Activated T-helper 17 cell treated with anti-CD3 and anti-CD28 coated beads, Interleukin-2, amount 50 U/mL, for 72 hours (primary cell): ENCODE results near the gene DSCAM. TPM values are rescaled to one million over a fixed set of nuclear protein-coding genes. Genes with fewer than 3 reads are reported as not detected.
"Not testable (repeated sequence)": the region's sequence is repeated elsewhere in the genome, so short reads cannot be mapped to it uniquely, and the experiment has no call there.

Source experiments
- ATAC-seq: fragments of 150-1000 bp; cut with Tn5 transposase; replicated peaks from 2 replicates; pipeline ENCODE4 v1.10.0; 2021; ENCODE audit warnings: mild to moderate bottlenecking, moderate library complexity
- H3K27ac Mint-ChIP-seq: one replicate; pipeline ENCODE4 v1.8.0; 2022; ENCODE audit warnings: mixed read lengths
- H3K27me3 Mint-ChIP-seq: one replicate; pipeline ENCODE4 v1.8.0; 2022; ENCODE audit warnings: mixed read lengths
- H3K36me3 Mint-ChIP-seq: one replicate; pipeline ENCODE4 v1.8.0; 2022; ENCODE audit warnings: low read depth, mild to moderate bottlenecking, mixed read lengths
- H3K4me1 Mint-ChIP-seq: one replicate; pipeline ENCODE4 v1.8.0; 2022; ENCODE audit warnings: mixed read lengths
- H3K4me3 Mint-ChIP-seq: one replicate; pipeline ENCODE4 v1.8.0; 2022; ENCODE audit warnings: mild to moderate bottlenecking, mixed read lengths
- H3K9me3 Mint-ChIP-seq: one replicate; pipeline ENCODE4 v1.8.0; 2022; ENCODE audit warnings: mixed read lengths
- total RNA-seq, 2 donors: library from RNA; stranded (reverse); gene quantifications; one replicate each; pipeline ENCODE4 v1.2.3, GENCODE V29; 2022

Gene DSCAM
- not detected for total RNA-seq

- Mint-ChIP-seq H3K27me3 (peaks cover 43% of the 10 kb centered on the region), H3K4me1 (no peaks in the 10 kb centered on the region), H3K9me3 (no peaks in the 10 kb centered on the region), H3K4me3 (no peak within 1 kb of the TSS), H3K36me3 (no peaks in the 10 kb centered on the region), H3K27ac (no peak within 1 kb of the TSS)
- ATAC-seq = no peak
These were observed at the start of gene DSCAM for GRCh38 chr21:40846587-40847411. Gene DSCAM, minus strand, starts transcription at chr21:40847158. Its CDS starts 497 bp downstream, at chr21:40846661.

- ATAC-seq, H3K27me3 Mint-ChIP-seq, H3K4me1 Mint-ChIP-seq, H3K36me3 Mint-ChIP-seq, H3K9me3 Mint-ChIP-seq, H3K4me3 Mint-ChIP-seq, H3K27ac Mint-ChIP-seq: not testable (repeated sequence)
These were observed 48.7 kb upstream of the DSCAM start for GRCh38 chr21:40895697-40896096.

- Mint-ChIP-seq H3K4me1 (no peaks in the 10 kb centered on the region), H3K27ac (no peak overlapping the region), H3K9me3 (peaks cover 3% of the 10 kb centered on the region), H3K36me3 (no peaks in the 10 kb centered on the region), H3K27me3 (peaks cover 4% of the 10 kb centered on the region), H3K4me3 (no peak overlapping the region)
- no peak for ATAC-seq
These were observed 40.0 kb upstream of the DSCAM start for GRCh38 chr21:40886931-40887330.

GRCh38 chr21:40886006-40886405 is 39.0 kb upstream of the DSCAM start:
- no peak overlapping the region for H3K4me3 Mint-ChIP-seq
- H3K27ac Mint-ChIP-seq = no peak overlapping the region
- ATAC-seq = no peak
- H3K4me1 Mint-ChIP-seq = no peaks in the 10 kb centered on the region
- H3K36me3 Mint-ChIP-seq = no peaks in the 10 kb centered on the region
- peaks cover 4% of the 10 kb centered on the region for H3K27me3 Mint-ChIP-seq
- H3K9me3 Mint-ChIP-seq = peaks cover 3% of the 10 kb centered on the region

GRCh38 chr21:40882192-40882915 is 35.4 kb upstream of the DSCAM start:
- Mint-ChIP-seq H3K4me1 (no peaks in the 10 kb centered on the region), H3K4me3 (no peak overlapping the region), H3K9me3 (peaks cover 3% of the 10 kb centered on the region), H3K27me3 (peaks cover 4% of the 10 kb centered on the region), H3K36me3 (no peaks in the 10 kb centered on the region), H3K27ac (no peak overlapping the region)
- ATAC-seq = no peak

- ATAC-seq = no peak
- H3K9me3 Mint-ChIP-seq = peaks cover 3% of the 10 kb centered on the region
- H3K36me3 Mint-ChIP-seq = no peaks in the 10 kb centered on the region
- H3K27ac Mint-ChIP-seq = no peak overlapping the region
- no peak overlapping the region for H3K4me3 Mint-ChIP-seq
- peaks cover 4% of the 10 kb centered on the region for H3K27me3 Mint-ChIP-seq
- H3K4me1 Mint-ChIP-seq = no peaks in the 10 kb centered on the region
These were observed 34.8 kb upstream of the DSCAM start for GRCh38 chr21:40881767-40882166.

- H3K27ac Mint-ChIP-seq = no peak overlapping the region
- no peaks in the 10 kb centered on the region for H3K27me3 Mint-ChIP-seq
- no peaks in the 10 kb centered on the region for H3K36me3 Mint-ChIP-seq
- no peak for ATAC-seq
- peaks cover 17% of the 10 kb centered on the region for H3K9me3 Mint-ChIP-seq
- H3K4me1 Mint-ChIP-seq = no peaks in the 10 kb centered on the region
- no peak overlapping the region for H3K4me3 Mint-ChIP-seq
These were observed 24.1 kb upstream of the DSCAM start for GRCh38 chr21:40871099-40871498.

GRCh38 chr21:40863839-40864238 is 16.9 kb upstream of the DSCAM start:
- ATAC-seq = no peak
- Mint-ChIP-seq H3K36me3 (no peaks in the 10 kb centered on the region), H3K27ac (no peak overlapping the region), H3K4me1 (no peaks in the 10 kb centered on the region), H3K9me3 (peaks cover 14% of the 10 kb centered on the region), H3K27me3 (peaks cover 9% of the 10 kb centered on the region), H3K4me3 (no peak overlapping the region)

- Mint-ChIP-seq H3K4me3 (no peak overlapping the region), H3K27me3 (peaks cover 11% of the 10 kb centered on the region), H3K27ac (no peak overlapping the region), H3K36me3 (no peaks in the 10 kb centered on the region), H3K4me1 (no peaks in the 10 kb centered on the region), H3K9me3 (peaks cover 13% of the 10 kb centered on the region)
- no peak for ATAC-seq
These were observed 11.6 kb upstream of the DSCAM start for GRCh38 chr21:40858517-40858916.

- H3K4me3 Mint-ChIP-seq = no peak overlapping the region
- peaks cover 4% of the 10 kb centered on the region for H3K27me3 Mint-ChIP-seq
- no peak overlapping the region for H3K27ac Mint-ChIP-seq
- no peaks in the 10 kb centered on the region for H3K9me3 Mint-ChIP-seq
- H3K36me3 Mint-ChIP-seq = no peaks in the 10 kb centered on the region
- no peaks in the 10 kb centered on the region for H3K4me1 Mint-ChIP-seq
- no peak for ATAC-seq
These were observed 7.2 kb upstream of the DSCAM start for GRCh38 chr21:40853956-40854688.

GRCh38 chr21:40852563-40852962 is 5.6 kb upstream of the DSCAM start:
- Mint-ChIP-seq H3K27me3 (peaks cover 16% of the 10 kb centered on the region), H3K27ac (no peak overlapping the region), H3K36me3 (no peaks in the 10 kb centered on the region), H3K4me3 (no peak overlapping the region), H3K4me1 (no peaks in the 10 kb centered on the region), H3K9me3 (no peaks in the 10 kb centered on the region)
- ATAC-seq = no peak

GRCh38 chr21:40851749-40852148 is 4.8 kb upstream of the DSCAM start:
- Mint-ChIP-seq H3K4me3 (no peak overlapping the region), H3K27me3 (peaks cover 21% of the 10 kb centered on the region), H3K4me1 (no peaks in the 10 kb centered on the region), H3K36me3 (no peaks in the 10 kb centered on the region), H3K9me3 (no peaks in the 10 kb centered on the region), H3K27ac (no peak overlapping the region)
- ATAC-seq = no peak

- H3K9me3 Mint-ChIP-seq = no peaks in the 10 kb centered on the region
These were observed 3.1 kb upstream of the DSCAM start for GRCh38 chr21:40850071-40850470.

GRCh38 chr21:40847951-40848350 is 993 bp upstream of the DSCAM start:
- Mint-ChIP-seq H3K9me3 (no peaks in the 10 kb centered on the region), H3K27me3 (peaks cover 32% of the 10 kb centered on the region), H3K4me1 (no peaks in the 10 kb centered on the region), H3K4me3 (no peak overlapping the region), H3K27ac (no peak overlapping the region), H3K36me3 (no peaks in the 10 kb centered on the region)
- no peak for ATAC-seq

More at GRCh38 chr21:40850071-40850470, 3.1 kb upstream of the DSCAM start:
- Mint-ChIP-seq H3K27me3 (peaks cover 30% of the 10 kb centered on the region), H3K36me3 (no peaks in the 10 kb centered on the region), H3K27ac (no peak overlapping the region), H3K4me1 (no peaks in the 10 kb centered on the region), H3K4me3 (no peak overlapping the region)
- no peak for ATAC-seq
